H9 (cell line): Measurements from ENCODE around the gene PCGF3. TPM values are rescaled to one million over a fixed set of nuclear protein-coding genes. Genes with fewer than 3 reads are reported as not detected.

Source experiments
- DNase-seq: peaks from one replicate; pipeline ENCODE4 v3.0.0-alpha.2; 2017
- H2AFZ ChIP-seq: one replicate; pipeline ENCODE4 v1.6.1; 2013; ENCODE audit warnings: mild to moderate bottlenecking, low read length, control low read depth, moderate library complexity
- H2AK5ac ChIP-seq: 2 replicates; pipeline ENCODE4 v1.6.1; 2013; ENCODE audit warnings: low read length, control low read depth, mixed read lengths; ENCODE audit not compliant: insufficient read length
- H2BK120ac ChIP-seq: one replicate; pipeline ENCODE4 v1.6.1; 2013; ENCODE audit warnings: low read depth, mild to moderate bottlenecking, low read length, control low read depth, inconsistent platforms; ENCODE audit not compliant: poor library complexity, severe bottlenecking
- H2BK12ac ChIP-seq: 2 replicates; pipeline ENCODE4 v1.6.1; 2013; ENCODE audit warnings: low read length, control low read depth, mixed read lengths, low read depth; ENCODE audit not compliant: insufficient read length
- H2BK15ac ChIP-seq: 2 replicates; pipeline ENCODE4 v1.6.1; 2013; ENCODE audit warnings: low read depth, low read length, control low read depth
- H2BK20ac ChIP-seq: one replicate; pipeline ENCODE4 v1.6.1; 2013; ENCODE audit warnings: low read depth, mild to moderate bottlenecking, low read length, control low read depth, inconsistent platforms; ENCODE audit not compliant: poor library complexity, severe bottlenecking
- H2BK5ac ChIP-seq: 2 replicates; pipeline ENCODE4 v1.6.1; 2013; ENCODE audit warnings: low read length, control low read depth, mixed read lengths; ENCODE audit not compliant: insufficient read length
- H3K14ac ChIP-seq: 2 replicates; pipeline ENCODE4 v1.6.1; 2013; ENCODE audit warnings: low read length, control low read depth; ENCODE audit not compliant: insufficient read depth
- H3K18ac ChIP-seq: 2 replicates; pipeline ENCODE4 v1.6.1; 2013; ENCODE audit warnings: low read depth, mild to moderate bottlenecking, mixed read lengths, low read length, control low read depth; ENCODE audit not compliant: insufficient read length
- H3K23ac ChIP-seq: 2 replicates; pipeline ENCODE4 v1.6.1; 2013; ENCODE audit warnings: low read length, control low read depth, mixed read lengths, low read depth; ENCODE audit not compliant: insufficient read length
- H3K23me2 ChIP-seq: 2 replicates; pipeline ENCODE4 v1.6.1; 2013; ENCODE audit warnings: low read depth, mild to moderate bottlenecking, mixed read lengths, low read length, control low read depth; ENCODE audit not compliant: insufficient read length, poor library complexity, severe bottlenecking
- H3K27ac ChIP-seq: 2 replicates; pipeline ENCODE4 v1.5.1; 2013; ENCODE audit warnings: low read length, control low read depth, mixed read lengths, low read depth; ENCODE audit not compliant: insufficient read length
- H3K27me3 ChIP-seq: 2 replicates; pipeline ENCODE4 v1.6.1; 2013; ENCODE audit warnings: low read length, control low read depth, inconsistent platforms; ENCODE audit not compliant: insufficient read depth
- H3K4ac ChIP-seq: 2 replicates; pipeline ENCODE4 v1.6.1; 2013; ENCODE audit warnings: low read depth, mild to moderate bottlenecking, control low read depth, inconsistent platforms, low read length, moderate library complexity
- H3K4me1 ChIP-seq: 2 replicates; pipeline ENCODE4 v1.6.1; 2013; ENCODE audit warnings: low read length, control low read depth, inconsistent platforms; ENCODE audit not compliant: insufficient read depth
- H3K4me2 ChIP-seq: 2 replicates; pipeline ENCODE4 v1.6.1; 2013; ENCODE audit warnings: low read length, control low read depth, mixed read lengths; ENCODE audit not compliant: insufficient read length, insufficient read depth
- H3K56ac ChIP-seq: 2 replicates; pipeline ENCODE4 v1.6.1; 2013; ENCODE audit warnings: low read depth, mild to moderate bottlenecking, mixed read lengths, low read length, control low read depth; ENCODE audit not compliant: insufficient read length
- H3K79me1 ChIP-seq: 2 replicates; pipeline ENCODE4 v1.6.1; 2013; ENCODE audit warnings: low read depth, mild to moderate bottlenecking, moderate library complexity, low read length, control low read depth, inconsistent platforms; ENCODE audit not compliant: insufficient read depth, poor library complexity, severe bottlenecking
- H3K79me2 ChIP-seq: 2 replicates; pipeline ENCODE4 v1.6.1; 2013; ENCODE audit warnings: low read length, control low read depth, inconsistent platforms; ENCODE audit not compliant: insufficient read depth
- H3K9ac ChIP-seq: 2 replicates; pipeline ENCODE4 v1.6.1; 2013; ENCODE audit warnings: low read length, control low read depth, mixed read lengths; ENCODE audit not compliant: insufficient read length; ENCODE audit errors: extremely low read depth
- H3K9me3 ChIP-seq: one replicate; pipeline ENCODE4 v1.6.1; 2013; ENCODE audit warnings: low read depth, low read length, inconsistent platforms; ENCODE audit not compliant: control insufficient read depth
- H3T11ph ChIP-seq: one replicate; pipeline ENCODE4 v1.6.1; 2013; ENCODE audit warnings: mild to moderate bottlenecking, low read length, control low read depth, inconsistent platforms
- H4K20me1 ChIP-seq: one replicate; pipeline ENCODE4 v1.6.1; 2013; ENCODE audit not compliant: control insufficient read depth, insufficient read length, insufficient read depth
- H4K5ac ChIP-seq: 2 replicates; pipeline ENCODE4 v1.6.1; 2013; ENCODE audit warnings: low read depth, mild to moderate bottlenecking, mixed read lengths, low read length, control low read depth; ENCODE audit not compliant: insufficient read length
- H4K8ac ChIP-seq: replicated peaks from 2 replicates; pipeline ENCODE4 v1.6.1; 2013; ENCODE audit warnings: low read length, control low read depth, mixed read lengths, low read depth; ENCODE audit not compliant: insufficient read length
- H4K91ac ChIP-seq: 2 replicates; pipeline ENCODE4 v1.6.1; 2013; ENCODE audit warnings: low read depth, mild to moderate bottlenecking, moderate library complexity, mixed read lengths, low read length, control low read depth; ENCODE audit not compliant: insufficient read length
- H3K27ac Mint-ChIP-seq, 3 experiments: 2 replicates in 2 of 3; 3 replicates in 1 of 3; pipeline ENCODE4 v1.8.0; 2020 to 2021; ENCODE audit warnings: mixed read lengths in 3 of 3, mild to moderate bottlenecking in 1 of 3, moderate library complexity in 1 of 3
- H3K27me3 Mint-ChIP-seq: 2 replicates; pipeline ENCODE4 v1.8.0; 2021; ENCODE audit warnings: low read depth, mild to moderate bottlenecking, moderate library complexity, mixed read lengths
- H3K36me3 Mint-ChIP-seq, 3 experiments: 2 replicates in 2 of 3; 3 replicates in 1 of 3; pipeline ENCODE4 v1.8.0; 2020 to 2021; ENCODE audit warnings: low read depth in 3 of 3, mixed read lengths in 3 of 3; ENCODE audit not compliant: insufficient read depth in 1 of 3
- H3K4me1 Mint-ChIP-seq, 2 experiments: 2 replicates each; pipeline ENCODE4 v1.8.0; 2020; ENCODE audit warnings: mixed read lengths in 2 of 2
- H3K4me3 Mint-ChIP-seq, 2 experiments: 2 replicates in 1 of 2; 3 replicates in 1 of 2; pipeline ENCODE4 v1.8.0; 2020 to 2021; ENCODE audit warnings: mild to moderate bottlenecking in 2 of 2, mixed read lengths in 2 of 2, moderate library complexity in 1 of 2
- H3K9me3 Mint-ChIP-seq, 2 experiments: 2 replicates in 1 of 2; 3 replicates in 1 of 2; pipeline ENCODE4 v1.8.0; 2020; ENCODE audit warnings: mild to moderate bottlenecking in 2 of 2, mixed read lengths in 2 of 2, moderate library complexity in 1 of 2
- CTCF ChIP-seq: fragments of 200-600 bp; sonication (generic); conservative IDR thresholded peaks from 3 replicates; pipeline ENCODE4 v1.8.0; 2021; ENCODE audit warnings: antibody characterized with exemption, mild to moderate bottlenecking
- WGBS: extraction: QIAGEN DNeasy Blood & Tissue Kit; methylation state at CpG from one replicate; pipeline ENCODE4 v1.1.7; 2013; ENCODE audit warnings: missing lambda C conversion rate, low lambda C conversion rate, mixed read lengths; ENCODE audit not compliant: insufficient read length; ENCODE audit errors: extremely low coverage; 5-methylcytosine and 5-hydroxymethylcytosine counted together
- total RNA-seq: library from RNA; stranded (reverse); gene quantifications from 2 replicates; pipeline ENCODE4 v1.2.1, GENCODE V29; 2021

PCGF3 gene
- total RNA-seq, 1 experiment from 2014 or later, result 43.1 TPM

GRCh38 chr4:793941-794621 lies 88.4 kb downstream of the PCGF3 start:
- H4K5ac ChIP-seq, result no peak overlapping the region
- peaks cover 67% of the 10 kb centered on the region for H3K27me3 Mint-ChIP-seq
- peaks cover 20 to 23% of the 10 kb centered on the region in 2 experiments for H3K4me1 Mint-ChIP-seq
- H3K14ac ChIP-seq, result no peak overlapping the region
- no peak overlapping the region for H3K23ac ChIP-seq
- H3K4me1 ChIP-seq, result no peaks in the 10 kb centered on the region; the same call in 1 of the 2 replicates
- H3K56ac ChIP-seq, result no peak overlapping the region
- H2BK5ac ChIP-seq, result no peak overlapping the region
- H2BK120ac ChIP-seq, result no peak overlapping the region
- H3K9ac ChIP-seq, result no peak overlapping the region
- no peaks in the 10 kb centered on the region for H3K23me2 ChIP-seq
- no peak for TF ChIP-seq CTCF
- H2AFZ ChIP-seq, result no peak overlapping the region
- H3K27ac Mint-ChIP-seq, result peak overlapping the region in 1 of 3 experiments; percentile 30; a peak in 1 of 7 replicates
- 0 out of 7 replicates have a peak, but pooled peaks cover 0 to 1% (median 0%) of the 10 kb centered on the region in 3 experiments for H3K36me3 Mint-ChIP-seq
- WGBS, result no CpG with 5 or more reads among the region's 19 CpGs
- H2BK15ac ChIP-seq, result no peak overlapping the region
- no peaks in the 10 kb centered on the region for H4K20me1 ChIP-seq
- no peaks in the 10 kb centered on the region for H3K79me1 ChIP-seq
- no peak overlapping the region for H4K91ac ChIP-seq
- H2AK5ac ChIP-seq, result no peak overlapping the region
- no peak overlapping the region for H3T11ph ChIP-seq
- H3K9me3 ChIP-seq, result no peaks in the 10 kb centered on the region
- no peak overlapping the region for H2BK20ac ChIP-seq
- no peak overlapping the region for H4K8ac ChIP-seq
- no peaks in the 10 kb centered on the region for H3K79me2 ChIP-seq
- DNase-seq, result no peak
- H3K4me2 ChIP-seq, result no peak overlapping the region
- no peak overlapping the region for H3K4ac ChIP-seq
- no peak overlapping the region for H3K18ac ChIP-seq
- H3K9me3 Mint-ChIP-seq, result peaks cover 0 to 2% of the 10 kb centered on the region in 2 experiments; a peak in 1 of 5 replicates
- peaks cover 4% of the 10 kb centered on the region; the same call in 1 of the 2 replicates for H3K27me3 ChIP-seq
- peak overlapping the region in 1 of 2 experiments; percentile 38; a peak in 2 of 5 replicates for H3K4me3 Mint-ChIP-seq
- H2BK12ac ChIP-seq, result no peak overlapping the region
- H3K27ac ChIP-seq, result no peak overlapping the region
